HCT116 (cell line): Measurements from ENCODE around the gene CPT1B. TPM values are rescaled to one million over a fixed set of nuclear protein-coding genes. Genes with fewer than 3 reads are reported as not detected.

ENCODE experiments used
- ATAC-seq: fragments of 200-7000 bp; cut with Tn5 transposase; 2 replicates; pipeline ENCODE4 v1.9.1; 2020; ENCODE audit warnings: mild to moderate bottlenecking, moderate library complexity
- BruUV-seq: library from RNA; stranded (reverse); fragments of 400-500 nt; replicated peaks from 2 replicates; lab custom pipeline; 2021; lab: Mats Ljungman, UMichigan
- CTCF ChIA-PET: fragments of 300-600 bp; sonication (Branson Sonifier 250); formaldehyde crosslinking; loops from one replicate; lab custom pipeline; 2021; ENCODE audit warnings: antibody characterized with exemption; lab: Charles Lee
- POLR2A ChIA-PET: fragments of 300-600, 350-600 bp; sonication (Branson Sonifier 250); formaldehyde crosslinking; loops from one replicate; lab custom pipeline; 2021; ENCODE audit warnings: antibody characterized with exemption; lab: Charles Lee
- RAD21 ChIA-PET, 2 experiments: fragments of 300-600 bp; sonication (Branson Sonifier 250); formaldehyde crosslinking; loops; one replicate each; lab custom pipeline; 2023; ENCODE audit warnings: low total read pairs in 2 of 2; ENCODE audit not compliant: uncharacterized antibody in 2 of 2, unreplicated experiment in 2 of 2, low non-redundant PET in 1 of 2; lab: Charles Lee
- DNase-seq: peaks from one replicate; pipeline ENCODE4 v3.0.0-alpha.2; 2010; ENCODE audit warnings: low read depth, low spot score
- H2AFZ ChIP-seq: fragments of 200-600 bp; shearing (Covaris generic), sonication (generic); 2 replicates; pipeline ENCODE4 v1.6.1; 2017; ENCODE audit warnings: low read depth, mixed run types, mixed read lengths, antibody characterized with exemption, low read length; ENCODE audit not compliant: poor library complexity, severe bottlenecking
- H3K27ac ChIP-seq: 2 replicates; pipeline ENCODE4 v1.5.1; 2012; ENCODE audit warnings: low read depth, low read length
- H3K27me3 ChIP-seq: fragments of 200-600 bp; sonication (generic); 2 replicates; pipeline ENCODE4 v1.6.1; 2016; ENCODE audit warnings: mixed run types, low read length, mixed read lengths; ENCODE audit not compliant: insufficient read depth
- H3K36me3 ChIP-seq, 2 experiments: fragments of 200-500 bp in 1 of 2; fragments of 200-600 bp in 1 of 2; sonication (Bioruptor generic) in 1 of 2; sonication (generic) in 1 of 2; 2 replicates each; pipeline versions ENCODE4 v1.5.1 to v1.6.1; 2014 to 2016; ENCODE audit warnings: low read length in 2 of 2, inconsistent platforms in 1 of 2, mixed read lengths in 1 of 2, mixed run types in 1 of 2; ENCODE audit not compliant: insufficient read depth in 2 of 2, control insufficient read depth in 1 of 2
- H3K4me1 ChIP-seq, 2 experiments: fragments of 200-600 bp in 1 of 2; sonication (generic) in 1 of 2; 2 replicates each; pipeline versions ENCODE4 v1.5.1 to v1.6.1; 2012 to 2017; ENCODE audit warnings: low read length in 2 of 2, inconsistent platforms in 1 of 2, mild to moderate bottlenecking in 1 of 2, mixed read lengths in 1 of 2, mixed run types in 1 of 2, moderate library complexity in 1 of 2; ENCODE audit not compliant: insufficient read depth in 2 of 2, control insufficient read depth in 1 of 2
- H3K4me2 ChIP-seq: fragments of 200-600 bp; sonication (generic); 2 replicates; pipeline ENCODE4 v1.6.1; 2017; ENCODE audit warnings: mixed run types, low read length, mixed read lengths
- H3K4me3 ChIP-seq, 2 experiments: fragments of 200-600 bp in 1 of 2; sonication (generic) in 1 of 2; replicated peaks in 1 of 2; 2 replicates each; pipeline ENCODE4 v1.5.1; 2011 to 2016; ENCODE audit warnings: low read length in 2 of 2, control low read depth in 1 of 2, low read depth in 1 of 2, mild to moderate bottlenecking in 1 of 2, mixed read lengths in 1 of 2, mixed run types in 1 of 2
- H3K79me2 ChIP-seq: fragments of 200-600 bp; sonication (generic); 2 replicates; pipeline ENCODE4 v1.6.1; 2017; ENCODE audit warnings: mild to moderate bottlenecking, mixed run types, low read length, moderate library complexity, mixed read lengths; ENCODE audit not compliant: insufficient read depth
- H3K9ac ChIP-seq: fragments of 200-600 bp; sonication (generic); 2 replicates; pipeline ENCODE4 v1.6.1; 2016; ENCODE audit warnings: low read length, mixed read lengths
- H3K9me2 ChIP-seq: fragments of 200-600 bp; sonication (generic), shearing (Covaris generic); 2 replicates; pipeline ENCODE4 v1.6.1; 2017; ENCODE audit warnings: mixed run types, mild to moderate bottlenecking, moderate library complexity; ENCODE audit not compliant: insufficient read depth
- H3K9me3 ChIP-seq, 2 experiments: fragments of 200-500 bp in 1 of 2; fragments of 200-600 bp in 1 of 2; sonication (Bioruptor generic) in 1 of 2; sonication (generic) in 1 of 2; 2 replicates each; pipeline ENCODE4 v1.6.1; 2014 to 2017; ENCODE audit warnings: low read length in 2 of 2, mixed read lengths in 2 of 2, inconsistent platforms in 1 of 2, low read depth in 1 of 2, mild to moderate bottlenecking in 1 of 2, mixed run types in 1 of 2, moderate library complexity in 1 of 2; ENCODE audit not compliant: control insufficient read depth in 1 of 2, insufficient read depth in 1 of 2
- H4K20me1 ChIP-seq: fragments of 200-600 bp; sonication (generic), shearing (Covaris generic); 2 replicates; pipeline ENCODE4 v1.6.1; 2017; ENCODE audit warnings: mixed run types, mild to moderate bottlenecking, moderate library complexity; ENCODE audit not compliant: insufficient read depth
- ATF3 ChIP-seq: IDR thresholded peaks from 2 replicates; pipeline ENCODE4 v1.6.1; 2012
- CBX3 ChIP-seq: IDR thresholded peaks from 2 replicates; pipeline ENCODE4 v1.6.1; 2012; ENCODE audit warnings: low read depth
- EGR1 ChIP-seq: IDR thresholded peaks from 2 replicates; pipeline ENCODE4 v1.6.1; 2012; ENCODE audit warnings: low read depth
- EZH2 ChIP-seq: fragments of 200-600 bp; sonication (generic); IDR thresholded peaks from 2 replicates; pipeline ENCODE4 v1.6.1; 2017; ENCODE audit warnings: antibody characterized with exemption, mixed run types
- FOSL1 ChIP-seq: IDR thresholded peaks from 2 replicates; pipeline ENCODE4 v1.6.1; 2012; ENCODE audit warnings: low read depth
- JUND ChIP-seq: IDR thresholded peaks from 2 replicates; pipeline ENCODE4 v1.6.1; 2012
- MAX ChIP-seq: IDR thresholded peaks from 2 replicates; pipeline ENCODE4 v1.6.1; 2012
- POLR2A ChIP-seq: IDR thresholded peaks from 2 replicates; pipeline ENCODE4 v1.7.0; 2011; ENCODE audit warnings: borderline replicate concordance; ENCODE audit not compliant: insufficient read depth, insufficient read length; ENCODE audit errors: extremely low read depth
- POLR2AphosphoS5 ChIP-seq: IDR thresholded peaks from 2 replicates; pipeline ENCODE4 v1.6.1; 2011; ENCODE audit warnings: mild to moderate bottlenecking, low read depth, low read length, moderate library complexity
- TCF7L2 ChIP-seq: IDR thresholded peaks from 2 replicates; pipeline ENCODE4 v1.7.0; 2011; ENCODE audit warnings: borderline replicate concordance, inconsistent platforms; ENCODE audit not compliant: insufficient read depth, insufficient read length; ENCODE audit errors: extremely low read depth
- YY1 ChIP-seq: IDR thresholded peaks from 2 replicates; pipeline ENCODE4 v1.6.1; 2011; ENCODE audit warnings: low read length, low read depth, moderate library complexity, mild to moderate bottlenecking; ENCODE audit not compliant: insufficient replicate concordance; ENCODE audit errors: extremely low read depth
- ZFX ChIP-seq: fragments of 450-650 bp; IDR thresholded peaks from 2 replicates; pipeline ENCODE4 v1.6.1; 2017
- intact Hi-C: fragments of 100-400 bp; cut with micrococcal nuclease; formaldehyde crosslinking; loops from 2 replicates; pipeline ENCODE4 v1.10.0; 2022
- total RNA-seq: library from RNA; stranded (reverse); gene quantifications from one replicate; pipeline ENCODE4 v1.2.1, GENCODE V29; 2021; ENCODE audit not compliant: unreplicated experiment

CPT1B gene
- total RNA-seq, 1 experiment from 2014 or later = 35.1 TPM

- no peak overlapping the region for H3K9ac ChIP-seq
- 0 out of 2 replicates have a peak overlapping the region, but pooled peaks have one; percentile 62 for H3K4me2 ChIP-seq
- ATAC-seq (no peak), DNase-seq (no peak)
- H3K79me2 ChIP-seq = no peaks in the 10 kb centered on the region
- no peak overlapping the region for H3K4me3 ChIP-seq
- H3K27me3 ChIP-seq = no peaks in the 10 kb centered on the region
- ChIA-PET CTCF (interaction anchor here (1.6 kb wide), 1 partner anchor 86 kb away, joined by 3 read pairs; the partner anchor contains the start of gene SCO2), POLR2A (no interaction called here), RAD21 (no interaction called here)
- no peaks in the 10 kb centered on the region for H3K36me3 ChIP-seq
- H3K27ac ChIP-seq = no peak overlapping the region
- no peaks in the 10 kb centered on the region for H4K20me1 ChIP-seq
- no peaks in the 10 kb centered on the region for H3K9me3 ChIP-seq
- peaks cover 19 to 28% of the 10 kb centered on the region in 2 experiments for H3K4me1 ChIP-seq
- no peak overlapping the region for H2AFZ ChIP-seq
- intact Hi-C loops = loop anchor here (2.0 kb wide), 1 partner anchor 29 kb away; the partner anchor contains the start of gene CHKB
- no TSS peak for BruUV-seq
- TF ChIP-seq FOSL1 = no peak
- TF ChIP-seq CBX3 = no peak
- TF ChIP-seq POLR2AphosphoS5 = no peak
- no peak for TF ChIP-seq JUND
- TF ChIP-seq EZH2 = no peak
- TF ChIP-seq EGR1 = no peak
- no peak for TF ChIP-seq TCF7L2
- no peak for TF ChIP-seq ATF3
- TF ChIP-seq POLR2A = no peak
- TF ChIP-seq YY1 = no peak
- TF ChIP-seq ZFX = no peak
- TF ChIP-seq MAX = no peak
- no peaks in the 10 kb centered on the region for H3K9me2 ChIP-seq
These were observed 33.9 kb upstream of the CPT1B start for GRCh38 chr22:50612168-50612527.
